Measurements from ENCODE around the gene ALAS1.
A peak's percentile ranks its signal among the peaks of the same experiment; 100 is the strongest.
"Not testable (repeated sequence)": the region's sequence is repeated elsewhere in the genome, so short reads cannot be mapped to it uniquely, and the experiment has no call there.

ALAS1 gene

GRCh38 chr3:52197842-52198625 lies at the start of gene ALAS1:
Gene ALAS1, plus strand, starts transcription at chr3:52198160. Its CDS starts 1,082 bp downstream, at chr3:52199242.
- peak; percentile 98 for DNase-seq

- no peak for DNase-seq
These were observed 48.9 kb upstream of the ALAS1 start for GRCh38 chr3:52149021-52149420.

- DNase-seq: no peak
These were observed 48.2 kb upstream of the ALAS1 start for GRCh38 chr3:52149726-52150125.

- DNase-seq: no peak
These were observed 47.6 kb upstream of the ALAS1 start for GRCh38 chr3:52150357-52150756.

- DNase-seq: no peak
These were observed 47.1 kb upstream of the ALAS1 start for GRCh38 chr3:52150860-52151259.

- DNase-seq: not testable (repeated sequence)
These were observed 46.0 kb upstream of the ALAS1 start for GRCh38 chr3:52151991-52152390.

- DNase-seq: no peak
These were observed 44.4 kb upstream of the ALAS1 start for GRCh38 chr3:52153389-52154096.

- DNase-seq: peak; percentile 99
These were observed 43.5 kb upstream of the ALAS1 start, which contains the start of gene POC1A for GRCh38 chr3:52154135-52155094. Gene POC1A, minus strand, starts transcription at chr3:52154423. Its CDS starts 51 bp downstream, at chr3:52154372.

- DNase-seq: no peak
These were observed 42.0 kb upstream of the ALAS1 start for GRCh38 chr3:52155912-52156311.

GRCh38 chr3:52159503-52159902 lies 38.5 kb upstream of the ALAS1 start:
- DNase-seq: no peak

GRCh38 chr3:52162250-52162872 lies 35.6 kb upstream of the ALAS1 start:
- no peak for DNase-seq

GRCh38 chr3:52167240-52167639 lies 30.7 kb upstream of the ALAS1 start:
- no peak for DNase-seq

GRCh38 chr3:52170217-52170616 lies 27.7 kb upstream of the ALAS1 start:
- not testable (repeated sequence) for DNase-seq

- DNase-seq: no peak
These were observed 26.3 kb upstream of the ALAS1 start for GRCh38 chr3:52171514-52172261.

- DNase-seq: no peak
These were observed 25.6 kb upstream of the ALAS1 start for GRCh38 chr3:52172262-52172757.

GRCh38 chr3:52173101-52173500 lies 24.9 kb upstream of the ALAS1 start:
- no peak for DNase-seq

- DNase-seq: no peak
These were observed 23.1 kb upstream of the ALAS1 start for GRCh38 chr3:52174896-52175295.

- DNase-seq: no peak
These were observed 22.4 kb upstream of the ALAS1 start for GRCh38 chr3:52175416-52176179.

- peak; percentile 18 for DNase-seq
These were observed 21.7 kb upstream of the ALAS1 start for GRCh38 chr3:52176180-52176752.

All from retina (tissue), 1 donor.